Left cardiac atrium (tissue), 4 donors: ENCODE results near the gene NCOA1. TPM values are rescaled to one million over a fixed set of nuclear protein-coding genes. Genes with fewer than 3 reads are reported as not detected.
A peak's percentile ranks its signal among the peaks of the same experiment; 100 is the strongest.
"Not testable (repeated sequence)": the region's sequence is repeated elsewhere in the genome, so short reads cannot be mapped to it uniquely, and the experiment has no call there.

Experiments used
- ATAC-seq, 2 donors: fragments of 200-7000 bp; cut with Tn5 transposase; one replicate each; pipeline ENCODE4 v1.9.1; 2020; ENCODE audit warnings: mild to moderate bottlenecking in 2 of 2, moderate library complexity in 2 of 2
- DNase-seq: peaks from one replicate; pipeline ENCODE4 v3.0.0-alpha.2; 2020
- intact Hi-C, 2 donors: fragments of 100-400 bp; cut with DNase I; formaldehyde crosslinking; loops; one replicate each; pipeline versions ENCODE4 v1.14.1 to v1.15.1; 2022 to 2023
- total RNA-seq, 2 donors: library from RNA; stranded (reverse); fragmentation: NEBNext Ultra II Directional; extraction: Animal tissue kit (Norgen Biotek cat#: 25700); gene quantifications; one replicate each; pipeline ENCODE4 v1.2.1, GENCODE V29; 2021
- donor health status: DM: no; HTN: yes; CAD: no.
- donor health status: DM: no; HTN: yes; CAD: no; lungs with severe emphysema.
- donor health status: DM: yes; HTN: yes; CAD: no.
- donor health status: Dilated cardiomyopathy.

NCOA1 gene
- total RNA-seq, 2 donors from 2014 or later = 34.3 to 35.2 TPM

DNA sequence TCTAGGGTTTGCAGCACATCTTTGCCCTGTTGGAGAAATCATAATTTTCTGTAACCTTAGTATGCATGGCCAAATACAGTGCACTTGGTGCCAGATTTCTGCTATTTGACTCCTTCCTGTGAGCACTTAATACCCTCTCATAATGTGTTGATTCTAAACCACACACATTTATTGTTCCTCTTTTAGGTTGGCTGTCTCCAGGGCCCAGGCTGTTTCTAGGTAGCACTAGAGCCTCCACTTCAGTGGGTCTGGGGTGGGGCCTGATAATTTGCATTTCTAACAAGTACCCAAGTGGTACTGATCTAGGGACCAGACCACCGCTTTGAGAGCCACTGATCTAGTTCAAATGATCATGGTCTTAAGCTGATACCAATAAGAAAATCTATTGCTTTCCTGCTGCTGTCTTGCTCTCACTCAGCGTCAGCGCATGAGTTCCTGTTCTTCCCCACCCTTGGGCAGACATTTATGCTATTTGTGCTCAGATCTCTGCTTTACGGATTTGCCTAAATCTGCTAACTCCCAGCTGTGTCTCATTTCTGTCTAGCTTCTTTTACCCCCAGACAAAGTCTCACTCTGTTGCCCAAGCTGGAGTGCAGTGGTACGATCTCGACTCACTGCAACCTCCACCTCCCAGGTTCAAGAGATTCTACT lies 294.7 kb downstream of the NCOA1 start:
- DNase-seq (no peak), ATAC-seq (peak in 1 of 2 donors; percentile 33)
- intact Hi-C loops = no loop called here

DNA sequence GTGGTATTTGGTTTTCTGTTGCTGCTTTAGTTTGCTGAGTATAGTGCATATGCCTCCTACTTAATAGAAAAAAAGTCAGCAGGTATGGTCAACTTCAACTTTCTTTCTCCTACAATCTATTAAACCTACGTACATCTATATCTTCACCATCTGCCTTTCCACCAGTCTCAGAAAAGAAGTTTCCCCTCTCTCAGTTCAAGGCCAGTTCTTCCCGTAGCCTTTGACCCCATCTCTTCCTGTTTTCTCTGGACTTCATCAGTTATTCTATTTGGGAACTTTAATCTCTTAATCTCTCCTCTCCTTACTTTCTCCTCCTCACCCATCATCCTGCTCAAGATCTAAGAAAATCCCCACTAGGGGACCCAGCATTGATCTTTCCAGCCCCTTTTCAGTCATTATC lies 296.5 kb downstream of the NCOA1 start:
- DNase-seq = no peak
- intact Hi-C loops = no loop called here
- ATAC-seq = no peak

DNA sequence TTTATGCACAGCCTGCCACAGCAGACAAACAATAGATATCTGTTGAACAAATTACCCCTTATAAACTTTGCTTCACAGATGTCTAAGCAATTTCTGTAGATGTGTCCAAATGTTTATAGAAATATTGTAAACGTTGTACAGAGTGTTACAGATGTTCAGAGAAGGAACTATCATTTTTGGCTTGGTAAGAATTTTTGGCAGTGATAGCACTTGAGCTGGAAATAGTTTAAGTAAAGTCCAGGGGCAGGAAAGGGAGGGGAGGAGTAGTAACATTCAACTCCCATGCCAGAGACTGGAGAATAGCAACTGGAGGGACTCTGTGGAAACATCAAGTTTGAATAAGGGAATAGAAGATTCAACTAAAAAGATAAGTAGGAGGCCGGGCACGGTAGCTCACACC lies 297.8 kb downstream of the NCOA1 start:
- intact Hi-C loops = no loop called here
- ATAC-seq (no peak), DNase-seq (no peak)

DNA sequence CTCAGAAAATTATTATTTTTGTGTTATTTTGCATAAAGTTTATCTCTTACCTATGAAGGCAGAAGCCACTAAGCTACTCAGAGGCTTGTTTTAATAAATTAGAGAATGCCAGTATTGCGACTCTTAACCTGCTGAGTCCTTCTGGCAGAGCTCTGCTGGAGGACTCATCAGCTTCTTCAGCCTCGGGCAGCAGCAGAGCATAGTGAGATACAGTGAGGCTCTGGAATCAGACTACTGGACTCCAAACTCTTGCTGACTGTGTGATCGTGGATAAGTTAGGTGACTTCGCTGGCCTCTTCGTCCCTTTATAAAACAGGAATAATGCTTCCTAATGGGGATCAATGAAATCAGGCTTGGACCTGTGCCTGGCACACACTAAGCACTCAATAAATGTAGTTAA lies 300.4 kb downstream of the NCOA1 start:
- DNase-seq = no peak
- no peak for ATAC-seq
- intact Hi-C loops = loop anchor here in 1 of 2 donors (10.0 kb wide), 1 partner anchor 297 kb away; the partner anchor contains the start of gene NCOA1

DNA sequence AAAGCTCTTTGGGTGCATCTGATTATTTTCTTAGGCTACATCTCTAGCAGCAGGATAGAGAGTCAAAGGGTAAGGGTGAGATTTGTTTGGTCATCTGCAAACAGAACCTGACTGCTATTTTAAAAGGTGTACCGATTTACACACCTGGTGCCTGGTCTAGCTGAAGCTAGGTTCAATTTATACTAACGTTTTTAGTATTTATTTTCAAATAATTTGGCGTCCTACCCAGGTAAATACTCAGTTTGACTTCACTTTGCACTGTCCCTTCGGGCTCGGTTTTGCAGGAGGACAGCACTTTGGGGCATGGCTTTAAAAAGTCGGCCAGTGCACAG lies 301.5 kb downstream of the NCOA1 start:
- ATAC-seq (no peak), DNase-seq (no peak)
- intact Hi-C loops = loop anchor here in 1 of 2 donors (10.0 kb wide), 1 partner anchor 298 kb away; the partner anchor contains the start of gene NCOA1

DNA sequence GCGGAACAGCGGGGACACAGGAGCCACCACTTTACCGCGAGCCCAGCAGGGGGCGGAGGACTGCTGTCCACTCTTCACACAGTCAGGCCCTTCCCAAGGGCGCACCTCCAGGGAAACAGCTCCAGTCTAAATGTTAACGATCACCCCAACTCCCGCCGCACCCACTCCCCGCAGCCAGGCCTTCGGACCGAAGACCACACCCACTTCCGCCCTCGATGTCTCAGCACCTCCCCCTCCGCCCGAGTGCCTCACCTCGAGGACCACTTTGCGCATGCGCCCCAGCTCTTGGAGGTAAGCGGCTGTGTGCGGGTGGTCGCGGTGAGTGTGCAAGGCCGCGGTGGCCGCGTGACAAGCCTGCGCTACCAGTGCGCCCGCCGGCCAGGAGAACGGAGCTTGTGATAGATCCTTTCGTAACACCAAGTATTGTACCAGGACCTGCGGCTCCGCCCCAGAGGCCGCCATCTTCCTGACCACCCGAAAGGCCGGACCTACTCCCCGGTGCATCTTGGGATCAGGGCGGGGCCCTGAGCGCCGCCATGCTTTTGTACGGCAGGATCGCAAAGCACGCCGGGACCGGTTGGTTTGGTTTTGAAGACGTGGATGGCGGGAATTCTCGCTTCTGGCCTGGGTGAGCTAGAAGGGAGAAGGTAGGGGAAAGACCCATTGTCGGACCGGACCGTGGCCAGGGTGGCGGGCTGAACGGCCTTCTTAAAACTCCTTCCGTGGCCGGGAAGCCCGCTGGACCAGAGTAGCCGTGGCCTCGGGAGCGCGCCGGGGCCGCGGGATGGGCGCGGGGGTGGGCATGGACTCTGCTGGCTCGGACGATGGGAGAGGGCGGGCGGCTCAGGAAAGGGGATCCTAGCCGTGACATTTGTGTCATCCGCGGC lies 302.1 kb downstream of the NCOA1 start, which contains the start of the genes CENPO and PTRHD1:
Gene CENPO, plus strand, starts transcription at position 552 of the 887 bp plus-strand sequence. CDS start 495 bp downstream, outside the sequence.
Gene PTRHD1, minus strand, starts transcription at position 518 of the 887 bp plus-strand sequence. Its CDS starts 14 bp downstream, at position 504.
- ATAC-seq (peak; percentile 99), DNase-seq (peak; percentile 98)
- intact Hi-C loops = loop anchor here in 1 of 2 donors (10.0 kb wide), 1 partner anchor 298 kb away; the partner anchor contains the start of gene NCOA1

DNA sequence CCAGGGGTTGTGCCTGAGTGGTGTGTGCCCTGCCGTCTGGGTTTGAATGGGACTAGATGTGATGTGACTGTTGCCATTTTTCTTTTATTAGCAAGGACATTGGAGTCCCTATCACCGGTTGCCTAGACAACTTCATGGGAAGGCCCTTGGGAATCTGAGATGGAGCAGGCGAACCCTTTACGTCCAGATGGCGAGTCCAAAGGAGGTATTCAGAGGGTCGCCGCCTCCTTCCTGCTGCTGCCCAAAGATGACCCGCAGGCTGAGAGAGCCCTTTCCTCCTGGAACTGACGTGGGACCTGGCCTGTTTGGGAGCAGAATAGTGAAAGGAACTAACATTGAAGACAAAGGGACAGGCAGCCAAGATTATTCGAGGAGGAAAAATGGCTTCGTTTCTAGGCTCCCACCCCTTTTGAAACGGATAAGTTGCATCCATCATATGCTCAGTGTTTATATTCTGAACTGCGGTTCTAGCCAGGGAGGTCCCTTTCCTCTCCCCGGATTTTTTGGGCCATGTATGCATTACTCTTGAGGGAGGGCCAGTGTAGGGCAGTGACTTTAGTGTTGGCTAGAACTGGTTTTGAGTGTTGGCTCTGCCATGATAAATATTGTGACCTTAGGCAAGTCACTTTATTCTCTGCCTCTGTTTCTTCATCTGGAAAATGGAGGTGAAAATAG lies 302.8 kb downstream of the NCOA1 start:
- ATAC-seq = no peak
- DNase-seq = no peak
- intact Hi-C loops = loop anchor here in 1 of 2 donors (10.0 kb wide), 1 partner anchor 299 kb away; the partner anchor contains the start of gene NCOA1

DNA sequence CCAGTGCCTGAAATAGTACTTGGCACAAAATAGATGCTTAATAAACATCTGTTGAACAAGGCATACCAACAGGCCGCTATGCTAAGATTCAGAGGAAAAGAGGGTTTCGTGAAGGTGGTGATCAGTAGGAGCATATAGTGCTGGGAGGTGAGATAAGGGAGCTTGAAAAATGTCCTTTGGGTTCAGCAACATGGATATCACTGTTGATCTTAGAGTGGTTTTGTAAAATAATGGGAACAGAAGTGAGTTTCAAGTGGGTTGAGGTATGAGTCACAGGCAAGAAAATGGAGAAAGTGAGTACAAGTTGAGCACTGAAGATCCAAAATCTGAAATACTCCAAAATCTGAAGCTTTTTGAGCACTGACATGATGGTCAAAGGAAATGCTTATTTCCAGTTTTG lies 306.6 kb downstream of the NCOA1 start:
- intact Hi-C loops = loop anchor here in 1 of 2 donors (10.0 kb wide), 1 partner anchor 303 kb away; the partner anchor contains the start of gene NCOA1
- DNase-seq (no peak), ATAC-seq (no peak)

DNA sequence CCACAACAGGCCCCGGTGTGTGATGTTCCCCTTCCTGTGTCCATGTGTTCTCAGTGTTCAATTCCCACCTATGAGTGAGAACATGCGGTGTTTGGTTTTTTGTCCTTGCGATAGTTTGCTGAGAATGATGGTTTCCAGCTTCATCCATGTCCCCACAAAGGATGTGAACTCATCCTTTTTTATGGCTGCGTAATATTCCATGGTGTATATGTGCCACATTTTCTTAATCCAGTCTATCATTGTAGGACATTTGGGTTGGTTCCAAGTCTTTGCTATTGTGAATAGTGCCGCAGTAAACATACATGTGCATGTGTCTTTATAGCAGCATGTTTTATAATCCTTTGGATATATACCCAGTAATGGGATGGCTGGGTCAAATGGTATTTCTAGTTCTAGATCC lies 309.4 kb downstream of the NCOA1 start:
- intact Hi-C loops, DNase-seq, ATAC-seq: not testable (repeated sequence)

DNA sequence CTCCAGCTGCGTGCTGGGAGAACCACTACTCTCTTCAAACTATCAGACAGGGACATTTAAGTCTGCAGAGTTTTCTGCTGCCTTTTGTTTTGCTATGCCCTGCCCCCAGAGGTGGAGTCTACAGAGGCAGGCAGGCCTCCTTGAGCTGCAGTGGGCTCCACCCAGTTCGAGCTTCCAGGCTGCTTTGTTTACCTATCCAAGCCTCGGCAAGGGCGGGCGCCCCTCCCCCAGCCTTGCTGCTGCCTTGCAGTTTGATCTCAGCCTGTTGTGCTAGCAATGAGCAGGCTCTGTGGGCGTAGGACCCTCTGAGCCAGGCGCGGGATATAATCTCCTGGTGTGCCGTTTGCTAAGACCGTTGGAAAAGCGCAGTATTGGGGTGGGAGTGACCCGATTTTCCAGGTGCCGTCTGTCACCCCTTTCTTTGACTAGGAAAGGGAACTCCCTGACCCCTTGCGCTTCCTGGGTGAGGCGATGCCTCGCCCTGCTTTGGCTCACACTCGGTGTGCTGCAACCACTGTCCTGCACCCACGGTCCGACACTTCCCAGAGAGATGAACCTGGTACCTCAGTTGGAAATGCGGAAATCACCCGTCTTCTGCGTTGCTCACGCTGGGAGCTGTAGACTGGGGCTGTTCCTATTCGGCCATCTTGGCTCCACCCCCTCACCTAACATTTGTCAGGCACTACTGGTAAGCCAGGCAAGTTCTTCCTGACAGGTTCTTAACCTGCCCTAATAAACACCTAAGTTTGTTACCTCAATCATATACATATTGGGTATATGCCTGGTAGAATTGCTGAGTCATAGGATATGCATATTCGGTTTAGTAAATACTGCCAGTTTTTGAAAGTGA lies 315.0 kb downstream of the NCOA1 start:
- ATAC-seq, intact Hi-C loops, DNase-seq: not testable (repeated sequence)

DNA sequence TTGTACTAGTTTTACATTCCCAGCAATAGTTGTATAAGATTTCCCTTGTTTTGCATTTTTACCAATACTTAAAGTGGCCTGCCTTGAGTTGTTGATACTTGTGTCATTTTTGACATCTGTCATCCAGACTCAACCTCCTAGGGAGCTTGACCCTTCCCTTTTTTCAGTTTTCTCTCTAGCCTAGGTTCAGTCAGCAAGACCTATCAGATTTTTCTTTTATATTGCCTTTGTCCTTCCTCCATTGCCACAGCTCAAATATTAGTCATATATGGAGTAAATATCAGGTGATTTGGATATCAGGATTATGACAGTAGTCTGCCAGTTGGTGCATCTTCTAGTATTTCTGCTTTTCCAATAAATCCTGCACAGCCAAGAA lies 315.6 kb downstream of the NCOA1 start:
- no peak for DNase-seq
- intact Hi-C loops = no loop called here
- ATAC-seq = no peak

DNA sequence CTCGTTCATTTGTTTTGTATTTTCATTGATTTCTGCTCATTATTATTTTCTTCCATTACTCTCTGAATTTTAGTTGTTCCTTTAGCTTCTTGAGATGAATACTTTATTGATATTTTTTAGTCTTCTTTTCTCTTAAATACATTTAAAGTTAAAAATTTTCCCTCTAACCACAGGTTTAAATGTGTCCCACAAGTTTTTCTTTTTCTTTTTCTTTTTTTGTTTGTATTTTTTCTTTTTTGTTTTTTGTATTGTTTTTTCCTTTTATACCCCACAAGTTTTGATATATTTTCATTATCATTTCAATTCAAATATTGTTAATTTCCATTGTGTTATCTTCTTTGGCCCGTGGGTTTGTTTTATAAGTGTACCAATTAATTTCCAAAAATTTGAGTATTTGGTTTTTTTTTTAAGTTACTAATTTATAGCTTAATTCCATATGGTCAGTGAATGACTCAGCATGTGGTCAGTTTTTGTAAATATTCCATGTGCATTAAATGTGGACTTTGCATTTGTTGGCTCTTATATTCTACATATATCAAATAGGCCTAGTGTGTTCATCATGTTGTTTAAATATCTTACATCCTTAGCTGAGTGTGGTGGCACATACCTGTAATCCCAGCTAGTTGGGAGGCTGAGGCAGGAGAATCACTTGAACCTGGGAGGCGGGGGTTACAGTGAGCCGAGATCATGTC lies 318.4 kb downstream of the NCOA1 start:
- ATAC-seq = no peak
- no peak for DNase-seq
- intact Hi-C loops = no loop called here

DNA sequence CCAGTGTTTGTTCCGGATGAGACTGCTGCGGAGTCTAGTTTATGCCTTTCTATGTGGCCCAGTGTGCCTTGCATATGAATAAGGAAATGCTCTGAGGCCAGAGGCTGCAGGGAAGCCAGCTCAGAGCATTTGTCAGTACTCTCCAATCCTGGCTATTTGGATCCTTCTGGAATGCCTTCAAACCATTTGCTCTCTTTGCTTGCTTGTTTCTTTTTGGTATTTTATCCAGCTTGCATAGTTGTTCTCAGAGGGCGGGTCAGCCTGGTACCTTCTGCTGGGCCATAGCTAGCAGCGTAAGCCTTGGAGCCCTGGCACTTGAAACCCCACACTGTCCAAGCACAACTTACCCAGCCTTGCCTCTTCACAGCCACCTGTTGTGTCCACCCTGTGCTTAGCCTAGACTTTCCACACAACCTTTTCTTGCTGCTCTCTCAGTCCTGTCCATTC lies 322.7 kb downstream of the NCOA1 start:
- DNase-seq (no peak), ATAC-seq (no peak)
- intact Hi-C loops = no loop called here

DNA sequence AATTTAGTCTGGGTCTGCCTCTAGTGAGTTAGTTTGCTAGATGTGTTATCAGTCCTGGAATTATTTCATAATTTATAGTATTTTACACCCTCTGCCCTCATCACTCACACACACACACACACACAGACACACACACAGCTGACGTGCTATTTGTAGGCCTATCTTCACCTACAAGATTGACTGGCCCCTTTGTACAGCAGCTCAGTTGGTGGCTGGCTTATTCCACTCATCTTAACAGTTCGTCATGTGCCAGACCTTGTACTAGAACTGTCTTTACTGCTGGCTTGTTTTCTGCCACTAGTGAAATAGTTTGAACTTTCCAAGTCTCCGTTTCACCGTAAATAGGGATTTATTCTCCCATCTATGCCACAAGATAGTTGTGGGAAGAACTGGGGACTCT lies 323.5 kb downstream of the NCOA1 start:
- DNase-seq = no peak
- ATAC-seq = no peak
- intact Hi-C loops = no loop called here

DNA sequence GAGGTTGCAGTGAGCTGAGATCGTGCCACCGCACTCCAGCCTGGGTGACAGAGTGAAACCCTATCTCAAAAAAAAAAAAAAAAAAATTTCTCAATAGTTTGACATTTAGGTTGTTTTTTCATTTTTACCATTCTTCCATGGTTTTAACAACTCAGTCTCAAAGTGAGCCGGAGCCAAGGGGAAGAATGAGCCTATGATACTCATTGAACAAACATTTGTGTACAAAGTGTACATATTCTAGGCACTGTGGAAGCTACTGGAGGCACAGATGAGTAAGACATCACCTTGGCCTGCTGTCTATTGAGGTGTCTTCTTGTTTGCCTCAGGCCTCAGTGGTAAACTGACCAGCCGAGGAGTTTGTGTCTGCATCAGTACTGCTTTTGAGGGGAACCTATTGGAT lies 324.1 kb downstream of the NCOA1 start:
- DNase-seq = no peak
- no peak for ATAC-seq
- intact Hi-C loops = no loop called here

DNA sequence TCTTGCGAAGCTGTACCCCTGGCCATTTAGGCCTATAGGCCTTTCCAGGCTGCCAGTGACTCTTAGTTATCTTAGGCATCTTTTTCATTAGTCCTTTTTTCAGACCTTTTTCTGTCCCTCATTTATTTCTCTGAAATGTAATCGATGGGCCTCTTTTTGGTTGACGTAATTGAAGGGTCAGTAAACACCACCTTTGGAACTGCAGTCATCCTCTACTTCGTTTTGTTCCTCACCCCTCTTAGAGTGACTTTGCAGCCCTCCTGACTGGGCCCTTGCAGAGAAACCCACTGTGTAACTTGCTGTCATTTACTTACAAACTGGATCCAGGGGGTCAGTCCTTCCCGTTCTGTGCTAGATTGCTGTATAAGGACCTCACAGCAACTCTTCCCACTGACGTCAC lies 325.4 kb downstream of the NCOA1 start:
- DNase-seq = no peak
- intact Hi-C loops = no loop called here
- no peak for ATAC-seq

DNA sequence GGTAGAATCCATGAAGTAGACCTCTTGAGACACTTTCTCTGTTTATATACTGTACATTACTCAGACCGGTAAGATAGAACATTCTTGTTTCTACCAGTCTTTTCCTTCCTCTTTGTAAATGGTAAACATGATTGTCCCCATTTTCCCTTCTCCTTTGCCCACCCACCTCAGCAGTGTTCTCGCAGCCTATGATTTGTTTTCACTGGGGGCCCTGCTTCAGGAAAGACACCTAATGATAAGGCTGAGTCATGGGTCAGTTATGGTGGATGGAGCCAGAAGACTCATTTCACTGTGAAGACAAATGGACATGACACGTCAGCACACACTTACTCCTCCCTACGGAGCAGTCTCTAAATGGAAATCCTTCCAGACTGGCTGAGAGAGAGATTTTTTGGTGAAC lies 325.8 kb downstream of the NCOA1 start:
- ATAC-seq = peak in 1 of 2 donors; percentile 81
- intact Hi-C loops = no loop called here
- DNase-seq = no peak

DNA sequence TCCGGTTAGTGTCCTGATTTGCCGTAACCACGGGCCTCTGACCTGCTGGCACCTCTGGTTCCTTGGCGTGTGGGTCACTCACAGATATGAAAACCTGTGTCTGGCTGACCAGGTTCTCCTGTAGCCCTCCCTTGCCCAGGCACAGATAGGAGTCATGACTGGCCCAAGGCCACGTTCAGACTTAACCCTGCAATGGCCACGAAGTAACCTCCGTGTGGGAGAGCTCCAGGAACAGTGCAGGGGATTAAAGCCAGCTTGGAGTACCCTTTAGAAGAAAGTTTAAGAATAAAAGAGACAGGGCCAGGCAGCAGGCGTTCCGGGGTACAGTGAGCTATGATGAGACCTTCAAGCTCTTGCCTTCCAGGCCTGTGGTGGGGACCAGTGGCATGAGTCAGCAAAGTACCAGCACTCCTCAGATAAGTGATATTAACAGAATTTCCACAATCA lies 327.7 kb downstream of the NCOA1 start:
- DNase-seq (no peak), ATAC-seq (peak in 1 of 2 donors; percentile 28)
- intact Hi-C loops = no loop called here
